ENCODE results near the gene ATP6V0C. TPM values are rescaled to one million over a fixed set of nuclear protein-coding genes. Genes with fewer than 3 reads are reported as not detected.

The ATP6V0C gene
- polyA plus RNA-seq, 1 experiment = 11.0 TPM

- Histone ChIP-seq H3K4me3 (ENCODE audit: low read depth, low read length) (no peak overlapping the region), H3K9me3 (ENCODE audit: control insufficient read depth, insufficient read depth, low read length) (no peaks in the 10 kb centered on the region; the same call in 1 of the 2 replicates), H3K27me3 (ENCODE audit: control insufficient read depth, insufficient read depth, low read length) (no peaks in the 10 kb centered on the region), H3K27ac (ENCODE audit: low read depth, low read length) (peak overlapping the region; percentile 62)
- DNase-seq (ENCODE audit: low read depth, low spot score) = no peak
- ChIA-PET CTCF (interaction anchor here (0.6 to 2.6 kb wide), 30 partner anchors 9 to 372 kb away, joined by 3 to 30 read pairs (median 4); partner anchors contain the start of genes ABCA3, ATP6V0C and CCNF), POLR2A (interaction anchor here (0.5 to 2.2 kb wide), 13 partner anchors 9 to 634 kb away, joined by 3 to 11 read pairs (median 4); partner anchors contain the start of genes AMDHD2, ATP6V0C, ECI1 and TBC1D24)
- TF ChIP-seq CTCF (IDR thresholded peaks at IDR 0.05; ENCODE audit: low read depth, low read length) = no peak
Observed at GRCh38 chr16:2501946-2502895, 11.5 kb upstream of the ATP6V0C start.

DNA sequence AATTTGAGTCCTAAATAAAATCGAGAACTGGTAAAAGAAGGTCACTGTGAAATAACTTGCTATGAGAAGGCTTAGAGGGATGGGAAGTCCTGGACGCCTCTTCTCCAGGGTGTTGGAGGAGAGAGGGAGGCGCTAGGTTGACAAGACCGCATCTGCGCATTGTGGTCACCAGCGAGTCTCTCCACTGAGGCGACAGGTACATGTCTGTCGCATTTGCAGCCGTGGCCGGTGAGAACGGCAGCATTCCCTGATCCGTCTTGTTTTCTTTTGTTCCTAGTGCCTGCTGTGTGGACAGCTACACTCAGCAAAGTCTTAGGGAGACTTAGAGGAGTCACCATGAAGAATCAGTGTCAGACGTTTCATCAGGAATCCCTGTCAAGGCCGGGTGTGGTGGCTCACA lies 8.1 kb upstream of the ATP6V0C start:
- ChIA-PET CTCF (no interaction called here), POLR2A (interaction anchor here (1.2 kb wide), 1 partner anchor 32 kb away, joined by 4 read pairs; no protein-coding TSS in a partner anchor)
- no peak overlapping the region for H3K27ac ChIP-seq (ENCODE audit: low read depth, low read length)
- no peaks in the 10 kb centered on the region; the same call in 1 of the 2 replicates for H3K9me3 ChIP-seq (ENCODE audit: control insufficient read depth, insufficient read depth, low read length)
- H3K27me3 ChIP-seq (ENCODE audit: control insufficient read depth, insufficient read depth, low read length) = no peaks in the 10 kb centered on the region
- no peak for TF ChIP-seq CTCF (IDR thresholded peaks at IDR 0.05; ENCODE audit: low read depth, low read length)
- DNase-seq (ENCODE audit: low read depth, low spot score) = no peak
- no peak overlapping the region for H3K4me3 ChIP-seq (ENCODE audit: low read depth, low read length)

DNA sequence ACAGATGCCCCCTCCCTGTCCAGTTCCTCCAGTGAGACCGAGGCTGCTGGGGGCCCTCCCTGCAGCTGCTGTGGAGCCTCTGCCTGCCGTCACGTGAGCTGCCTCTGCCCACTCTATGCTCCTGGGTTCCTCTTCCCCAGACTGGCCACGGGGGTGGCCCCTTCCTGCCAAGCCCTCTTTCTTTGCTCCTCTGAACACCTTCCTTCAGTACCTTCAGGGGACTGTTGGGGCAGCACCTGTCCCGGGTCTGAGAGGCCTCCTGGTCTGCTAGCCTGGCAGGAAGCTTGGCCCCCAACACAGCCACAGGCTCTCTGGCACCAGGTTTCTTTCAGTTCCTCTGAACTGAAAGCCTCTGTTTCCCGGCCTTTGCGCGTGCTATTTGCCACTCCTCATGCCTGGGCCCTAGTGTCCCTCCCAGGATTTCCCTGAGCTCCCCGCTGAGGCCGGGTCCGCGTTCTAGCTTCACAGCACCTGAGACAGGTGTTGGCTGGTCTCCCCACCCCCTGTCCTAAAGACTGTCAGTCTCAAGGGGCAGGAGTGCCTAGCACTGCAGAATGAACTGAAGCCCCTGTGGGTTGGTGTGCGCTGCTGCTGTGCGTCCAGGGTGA lies 6.6 kb upstream of the ATP6V0C start:
- CTCF ChIA-PET = no interaction called here
- TF ChIP-seq CTCF (IDR thresholded peaks at IDR 0.05; ENCODE audit: low read depth, low read length) = no peak
- DNase-seq (ENCODE audit: low read depth, low spot score) = no peak
- no peaks in the 10 kb centered on the region for H3K27me3 ChIP-seq (ENCODE audit: control insufficient read depth, insufficient read depth, low read length)
- H3K9me3 ChIP-seq (ENCODE audit: control insufficient read depth, insufficient read depth, low read length) = no peaks in the 10 kb centered on the region
- no peak overlapping the region for H3K4me3 ChIP-seq (ENCODE audit: low read depth, low read length)
- POLR2A ChIA-PET = interaction anchor here (1.2 kb wide), 1 partner anchor 30 kb away, joined by 4 read pairs; no protein-coding TSS in a partner anchor
- no peak overlapping the region for H3K27ac ChIP-seq (ENCODE audit: low read depth, low read length)

DNA sequence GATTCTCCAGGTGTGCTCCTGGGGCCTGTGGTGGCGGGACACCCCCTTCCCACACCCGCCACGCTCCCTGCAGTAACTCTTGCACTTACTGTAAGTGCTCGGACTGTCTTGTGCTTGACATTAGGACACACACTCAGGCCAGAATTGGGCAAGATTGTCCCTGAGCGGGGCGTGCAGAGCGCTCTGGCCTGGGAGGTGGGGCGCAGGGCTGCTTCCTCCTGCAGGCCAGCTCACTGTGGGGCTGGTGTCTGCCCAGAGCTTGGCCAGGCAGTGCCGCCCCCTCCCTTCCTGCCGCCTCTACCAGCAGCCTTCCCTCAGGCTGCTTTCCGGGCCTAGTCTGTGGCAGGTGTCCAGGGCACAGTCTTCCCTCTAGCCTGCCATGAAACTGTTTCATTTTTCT lies 6.1 kb upstream of the ATP6V0C start:
- TF ChIP-seq CTCF (IDR thresholded peaks at IDR 0.05; ENCODE audit: low read depth, low read length) = no peak
- Histone ChIP-seq H3K27ac (ENCODE audit: low read depth, low read length) (no peak overlapping the region), H3K4me3 (ENCODE audit: low read depth, low read length) (no peak overlapping the region), H3K9me3 (ENCODE audit: control insufficient read depth, insufficient read depth, low read length) (no peaks in the 10 kb centered on the region), H3K27me3 (ENCODE audit: control insufficient read depth, insufficient read depth, low read length) (no peaks in the 10 kb centered on the region)
- ChIA-PET POLR2A (no interaction called here), CTCF (no interaction called here)
- DNase-seq (ENCODE audit: low read depth, low spot score) = no peak

Measured in AG04450 (cell line).